GM21723 (cell line): ENCODE data around the gene UBN1.

Source experiments
- ATAC-seq: cut with Tn5 transposase; IDR thresholded peaks from one replicate; pipeline ENCODE4 v1.9.1; 2021; ENCODE audit warnings: mild to moderate bottlenecking, moderate library complexity; ENCODE audit not compliant: unreplicated experiment

UBN1 gene

DNA sequence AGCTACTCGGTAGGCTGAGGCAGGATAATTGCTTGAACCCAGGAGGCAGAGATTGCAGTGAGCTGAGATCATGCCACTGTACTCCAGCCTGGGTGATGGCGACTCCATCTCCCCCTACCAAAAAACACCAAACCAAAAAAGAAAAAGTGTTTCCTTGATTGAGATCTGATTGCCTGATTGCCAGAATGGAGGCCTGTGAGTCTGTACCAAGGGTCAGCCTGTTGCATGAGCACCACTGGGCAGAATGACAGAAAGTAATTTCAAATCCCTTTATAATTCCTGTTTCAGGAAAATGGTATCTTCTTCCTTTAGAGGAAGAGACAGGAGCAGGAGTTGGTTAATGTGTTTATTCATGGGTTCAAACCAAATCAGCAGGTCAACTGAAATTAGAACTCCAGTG, 8.5 kb downstream of the UBN1 start:
- no peak for ATAC-seq

DNA sequence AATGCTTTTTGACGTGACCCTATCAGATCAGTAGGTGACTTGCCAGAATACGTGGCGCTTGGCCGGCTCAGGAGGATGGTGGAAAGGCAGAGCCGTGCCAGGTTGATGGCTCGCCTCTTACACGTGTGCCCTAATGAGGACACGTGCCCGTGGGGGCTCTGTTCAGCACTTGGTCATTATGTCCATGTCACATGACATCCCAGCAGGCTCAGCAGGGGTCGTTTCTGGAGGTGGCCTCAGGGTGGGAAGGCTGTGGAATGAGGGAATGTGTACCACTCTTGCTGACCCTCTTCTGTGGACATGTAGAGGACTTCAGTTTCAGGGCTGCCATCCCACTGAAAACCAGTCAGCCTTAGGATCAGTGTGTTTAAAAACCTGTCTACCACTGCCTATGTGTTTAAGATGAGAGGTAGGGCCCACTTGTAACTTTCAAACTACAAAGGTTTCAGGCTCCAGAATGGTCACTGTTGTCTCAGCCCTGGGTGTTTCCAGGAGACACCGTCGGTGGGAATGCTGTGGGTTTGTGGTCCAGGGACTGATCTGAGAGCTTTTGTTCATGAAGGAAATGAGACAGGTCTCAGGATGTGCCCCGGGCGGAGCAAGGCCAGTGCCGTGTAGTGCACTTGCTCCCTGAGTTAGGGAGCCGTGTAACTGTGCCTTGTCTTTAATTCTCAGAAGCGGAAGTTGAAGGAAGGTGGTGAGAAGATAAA, 12.1 kb downstream of the UBN1 start:
- no peak for ATAC-seq

DNA sequence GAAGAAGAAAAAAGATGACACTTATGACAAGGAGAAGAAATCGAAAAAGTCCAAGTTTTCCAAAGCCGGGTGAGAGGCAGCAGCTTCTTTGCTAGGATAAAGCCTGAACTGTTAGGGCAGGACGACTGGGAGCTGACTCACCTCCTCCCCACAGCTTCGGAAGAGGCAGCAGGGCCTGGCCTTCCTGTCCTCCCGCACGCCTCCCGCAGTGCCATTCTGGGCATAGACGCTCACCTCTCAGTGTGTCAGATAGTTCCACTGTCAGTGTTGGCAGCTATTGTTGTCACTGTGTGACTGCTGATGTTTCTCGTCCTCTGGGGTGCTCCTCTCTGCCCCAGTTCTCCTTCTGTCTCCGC, 12.6 kb downstream of the UBN1 start:
- no peak for ATAC-seq

DNA sequence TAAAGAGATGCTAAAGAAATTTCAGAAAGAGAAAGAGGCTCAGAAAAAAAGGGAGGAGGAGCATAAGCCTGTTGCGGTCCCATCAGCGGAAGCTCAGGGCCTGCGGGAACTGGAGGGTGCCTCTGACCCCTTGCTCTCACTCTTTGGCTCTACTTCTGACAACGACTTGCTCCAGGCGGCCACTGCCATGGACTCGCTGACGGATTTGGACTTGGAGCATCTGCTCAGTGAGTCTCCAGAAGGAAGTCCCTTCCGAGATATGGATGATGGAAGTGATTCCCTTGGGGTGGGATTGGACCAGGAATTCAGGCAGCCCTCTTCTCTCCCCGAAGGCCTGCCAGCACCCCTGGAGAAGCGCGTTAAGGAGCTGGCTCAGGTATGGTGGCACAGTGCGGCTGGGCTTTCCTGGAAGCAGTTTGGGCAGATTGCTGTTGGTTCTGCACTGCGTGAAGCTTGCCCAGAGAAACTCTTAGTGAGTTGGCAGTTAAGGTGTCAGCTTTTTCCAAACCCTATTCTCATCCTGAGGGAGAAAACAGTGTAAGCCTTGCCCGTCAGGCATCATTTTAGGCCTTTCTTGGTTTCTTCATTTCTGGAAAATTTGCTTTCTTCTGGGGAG, 13.6 kb downstream of the UBN1 start:
- no peak for ATAC-seq

DNA sequence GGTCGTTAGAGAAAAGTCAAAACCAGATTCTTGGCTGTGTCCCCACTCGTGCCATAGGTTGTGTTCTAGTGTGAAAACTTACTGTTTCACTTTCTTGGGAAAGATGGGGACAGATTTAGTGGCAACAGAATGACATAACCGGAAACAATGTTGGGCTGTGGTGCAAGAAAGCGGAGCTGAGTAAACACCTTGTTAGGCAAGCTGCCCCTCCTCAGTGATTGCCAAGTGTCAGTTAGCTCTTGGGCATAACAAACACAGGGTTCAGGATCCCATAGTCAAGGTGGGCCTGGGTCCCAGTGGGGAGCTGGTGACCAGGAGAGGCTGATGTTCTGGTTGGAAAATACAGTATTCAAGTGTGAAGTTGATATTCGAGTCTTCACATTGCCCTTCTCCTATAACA, 15.4 kb downstream of the UBN1 start:
- ATAC-seq: no peak

DNA sequence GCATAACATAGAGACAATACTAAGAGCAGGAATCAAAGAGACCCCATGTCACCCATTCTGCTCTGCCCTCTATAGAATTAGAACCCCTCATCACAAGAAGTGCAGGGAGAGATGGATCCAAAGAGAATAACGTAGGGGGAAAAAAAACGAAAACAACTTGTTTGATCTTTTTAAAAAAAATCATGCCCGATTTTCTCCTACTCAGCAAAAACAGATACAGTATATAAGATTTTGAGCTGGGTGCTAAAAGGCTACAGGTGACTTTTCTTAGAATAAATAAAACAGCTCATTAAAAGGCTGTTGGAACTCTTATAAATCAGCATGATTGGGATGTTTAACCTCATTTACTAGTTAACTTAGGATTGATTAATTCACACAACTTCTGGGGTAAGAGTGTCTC, 17.4 kb downstream of the UBN1 start:
- no peak for ATAC-seq

DNA sequence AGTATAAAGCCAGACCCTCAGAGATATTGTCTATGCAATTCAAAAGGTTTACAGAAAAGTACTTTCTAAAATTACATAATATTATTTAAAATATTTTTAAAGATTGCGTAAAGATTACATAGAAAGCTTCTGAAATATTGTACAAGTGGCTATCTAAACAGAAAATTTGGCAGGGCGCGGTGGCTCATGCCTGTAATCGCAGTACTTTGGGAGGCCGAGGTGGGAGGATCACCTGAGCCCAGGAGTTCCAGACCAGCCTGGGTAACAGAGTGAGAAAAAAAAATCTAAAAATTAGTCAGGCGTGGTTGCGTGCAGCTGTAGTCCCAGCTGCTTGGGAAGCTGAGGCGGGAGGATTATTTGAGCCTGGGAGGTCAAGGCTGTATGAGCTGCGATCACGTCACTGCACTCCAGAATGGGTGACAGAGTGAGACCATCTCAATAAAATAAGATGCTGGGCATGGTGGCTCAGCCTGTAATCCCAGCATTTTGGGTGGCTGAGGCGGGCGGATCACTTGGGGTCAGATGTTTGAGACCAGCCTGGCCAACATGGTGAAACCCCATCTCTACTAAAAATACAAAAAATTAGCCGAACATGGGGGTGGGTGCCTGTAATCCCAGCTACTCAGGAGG, 18.1 kb downstream of the UBN1 start:
- no peak for ATAC-seq

DNA sequence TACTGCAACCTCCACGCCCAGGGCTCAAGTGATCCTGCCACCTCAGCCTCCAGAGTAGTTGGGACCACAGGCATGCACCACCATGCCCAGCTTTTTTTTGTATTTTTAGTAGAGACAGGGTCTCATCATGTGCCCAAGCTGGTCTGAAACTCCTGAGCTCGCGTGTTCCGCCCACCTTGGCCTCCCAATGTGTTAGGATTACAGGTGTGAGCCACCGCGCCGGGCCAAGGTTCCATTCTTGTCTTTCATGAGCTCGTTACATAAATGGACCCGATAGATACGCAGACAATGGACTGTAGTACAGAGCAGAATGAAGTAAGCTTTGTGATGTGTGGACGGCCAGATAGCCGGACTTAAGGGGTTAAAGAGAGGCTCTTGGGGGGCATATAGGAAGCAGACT, 19.3 kb downstream of the UBN1 start:
- no peak for ATAC-seq

DNA sequence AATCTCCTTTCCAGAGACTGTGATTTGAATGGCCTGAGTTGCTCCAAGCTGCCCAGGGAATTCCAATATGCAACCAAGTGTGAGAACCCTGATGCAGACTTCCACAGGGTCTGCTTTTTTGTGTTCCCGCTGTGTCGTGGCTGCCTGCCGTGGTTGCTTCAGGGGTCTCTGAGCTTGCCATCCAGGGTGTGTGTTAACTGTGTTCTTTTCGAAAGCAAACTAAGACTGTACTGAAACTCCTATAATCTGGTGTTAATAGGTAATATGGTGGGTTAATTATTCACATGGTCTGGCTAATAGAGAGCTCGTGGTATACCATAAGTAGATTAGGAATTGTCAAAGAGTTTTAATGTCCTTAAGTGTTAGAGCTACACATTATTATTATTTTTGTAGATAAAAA, 20.7 kb downstream of the UBN1 start:
- no peak for ATAC-seq

DNA sequence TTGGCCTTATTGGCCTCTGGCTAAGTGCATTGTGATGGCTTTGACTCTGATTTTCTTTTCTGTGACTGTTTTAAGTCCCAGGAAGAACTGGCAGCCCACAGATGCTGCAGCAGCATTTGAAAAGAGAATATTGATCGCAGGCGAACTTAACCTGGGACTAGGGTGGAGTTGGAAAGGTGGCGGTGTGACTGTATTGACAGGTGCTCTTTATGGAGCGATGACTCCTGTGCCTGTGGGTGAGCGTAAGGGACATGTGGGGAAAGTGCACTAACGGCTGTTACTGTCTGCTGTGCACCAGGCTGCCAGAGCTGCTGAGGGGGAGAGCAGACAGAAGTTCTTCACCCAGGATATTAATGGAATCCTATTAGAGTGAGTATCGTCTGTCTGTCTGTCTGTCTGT, 21.3 kb downstream of the UBN1 start:
- no peak for ATAC-seq

DNA sequence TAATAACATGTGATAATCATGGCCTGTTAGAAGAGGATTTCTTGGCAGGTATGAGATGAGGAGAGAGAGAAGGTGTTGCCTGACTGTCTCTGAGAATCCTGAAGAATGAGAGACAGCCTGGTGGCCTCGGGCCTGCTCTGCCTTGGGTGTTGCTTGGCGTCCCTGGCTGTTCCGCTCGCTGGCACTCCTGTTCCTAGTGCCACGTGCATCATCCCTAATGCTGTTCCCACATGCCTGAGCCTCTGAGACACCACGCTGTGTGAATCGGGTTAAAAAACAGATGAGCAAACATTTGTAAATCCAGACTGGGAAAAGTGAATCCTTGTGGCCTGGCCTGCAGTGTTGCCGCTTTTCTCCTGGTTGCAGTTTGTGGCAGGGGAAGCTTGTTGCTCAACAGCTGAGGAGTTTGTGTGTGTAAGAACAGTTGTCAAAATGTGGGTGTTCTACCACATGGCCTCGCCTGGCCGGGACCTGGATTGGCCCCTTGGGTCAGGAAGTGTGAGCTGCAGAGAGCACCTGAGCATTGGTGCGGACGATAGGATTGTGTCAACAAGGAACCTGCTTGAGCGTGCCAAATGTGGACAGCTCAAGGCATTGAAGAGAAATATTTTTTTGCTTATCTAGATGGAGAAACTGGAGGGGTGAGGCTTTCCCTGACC, 22.0 kb downstream of the UBN1 start:
- ATAC-seq: no peak

DNA sequence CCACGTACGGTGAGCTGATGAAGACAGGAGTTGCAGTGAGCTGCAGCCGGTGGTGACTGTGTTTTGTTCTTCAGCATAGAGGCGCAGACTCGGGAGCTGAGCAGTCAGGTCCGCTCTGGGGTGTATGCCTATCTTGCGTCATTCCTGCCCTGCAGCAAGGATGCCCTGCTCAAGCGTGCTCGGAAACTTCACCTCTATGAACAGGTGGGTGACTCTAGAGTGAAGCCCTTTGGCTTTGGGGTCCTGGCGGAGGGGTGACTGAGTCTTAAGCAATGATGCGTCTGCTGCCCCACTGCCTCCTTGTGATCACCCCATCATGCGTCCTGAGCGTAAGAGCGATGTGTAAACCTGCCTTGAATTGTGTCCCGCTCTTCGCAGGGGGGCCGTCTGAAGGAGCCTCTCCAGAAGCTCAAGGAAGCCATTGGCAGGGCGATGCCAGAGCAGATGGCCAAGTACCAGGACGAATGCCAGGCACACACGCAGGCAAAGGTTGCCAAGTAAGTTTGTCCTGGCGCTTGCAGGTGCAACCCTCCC, 22.9 kb downstream of the UBN1 start:
- no peak for ATAC-seq

DNA sequence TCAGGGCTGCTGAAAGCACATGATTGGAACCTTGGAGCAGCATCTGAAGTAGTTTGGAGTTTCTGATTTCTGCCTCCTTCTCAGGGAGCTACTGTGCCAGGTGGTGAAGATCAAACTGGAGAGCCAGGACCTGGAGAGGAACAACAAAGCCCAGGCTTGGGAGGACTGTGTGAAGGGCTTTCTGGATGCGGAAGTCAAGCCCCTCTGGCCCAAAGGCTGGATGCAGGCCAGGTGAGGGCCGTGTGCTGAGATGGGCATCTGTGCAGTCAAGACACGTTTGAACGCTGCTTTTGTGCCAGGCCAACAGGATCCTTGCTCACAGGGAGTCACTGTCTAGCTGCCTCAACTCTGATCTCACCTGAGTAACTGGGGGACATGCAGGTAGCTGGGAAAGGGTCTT, 23.8 kb downstream of the UBN1 start:
- no peak for ATAC-seq

DNA sequence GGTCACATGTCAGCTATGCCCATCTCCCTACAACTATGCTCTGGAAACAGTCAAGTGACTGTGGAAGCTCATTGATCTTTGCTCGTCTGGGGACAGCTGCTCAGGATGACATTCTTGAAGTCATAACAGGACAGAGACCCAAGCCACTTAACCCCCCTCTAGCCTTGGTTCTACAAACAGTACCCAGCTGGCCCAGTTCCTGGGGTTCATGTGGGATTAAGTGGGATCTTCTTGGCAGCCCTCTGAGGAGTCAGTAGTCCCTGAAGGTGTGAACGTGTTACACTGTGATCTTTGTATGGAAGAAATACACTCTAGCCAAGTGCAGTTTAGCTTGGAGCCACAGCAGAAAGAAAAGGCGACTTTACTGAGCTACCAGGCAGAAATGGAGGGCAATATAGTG, 25.8 kb downstream of the UBN1 start:
- no peak for ATAC-seq

DNA sequence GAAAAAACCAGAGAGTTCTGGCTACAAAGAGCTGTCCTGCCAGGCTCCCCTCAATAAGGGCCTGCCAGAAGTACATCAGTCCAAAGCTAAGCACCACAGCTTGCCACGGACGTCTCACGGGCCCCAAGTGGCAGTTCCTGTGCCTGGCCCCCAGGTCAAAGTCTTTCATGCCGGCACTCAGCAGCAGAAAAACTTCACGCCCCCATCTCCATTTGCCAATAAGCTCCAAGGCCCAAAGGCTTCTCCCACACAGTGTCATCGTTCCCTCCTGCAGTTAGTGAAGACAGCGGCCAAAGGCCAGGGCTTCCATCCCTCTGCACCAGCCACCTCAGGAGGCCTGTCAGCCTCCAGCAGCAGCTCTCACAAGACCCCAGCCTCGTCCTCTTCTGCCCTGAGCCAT, 27.4 kb downstream of the UBN1 start:
- no peak for ATAC-seq

DNA sequence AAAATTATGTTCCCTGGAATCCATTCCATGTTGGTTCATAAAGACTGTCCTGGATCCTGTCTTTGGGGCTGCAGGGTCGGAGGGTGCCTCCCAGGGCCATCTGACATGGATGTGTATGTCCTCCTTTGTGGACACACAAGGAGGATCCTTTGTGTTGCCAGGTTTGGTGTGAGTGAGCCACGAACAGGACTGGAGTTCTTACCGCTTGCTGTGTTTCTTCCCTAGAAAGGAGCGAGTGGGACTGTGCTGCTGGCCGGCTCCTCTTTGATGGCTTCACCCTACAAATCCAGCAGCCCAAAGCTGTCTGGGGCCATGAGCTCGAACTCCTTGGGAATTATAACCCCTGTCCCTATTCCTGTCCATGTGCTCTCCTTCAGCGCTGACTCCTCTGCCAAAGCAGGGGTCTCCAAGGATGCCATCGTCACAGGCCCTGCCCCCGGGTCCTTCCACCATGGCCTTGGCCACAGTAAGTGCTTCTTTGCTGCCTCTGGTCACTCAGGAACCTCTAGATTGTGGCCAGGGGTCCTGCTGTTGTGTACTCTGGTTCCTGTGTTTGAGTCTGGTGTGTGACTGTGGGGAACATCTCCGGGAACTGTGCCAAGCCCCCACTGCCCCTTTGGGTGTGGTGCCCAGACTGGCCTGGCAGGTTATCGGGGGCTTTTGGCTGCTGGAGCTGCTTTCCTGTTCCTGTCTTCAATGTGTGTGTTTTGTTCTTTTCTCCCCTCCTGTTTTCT, 29.5 kb downstream of the UBN1 start:
- no peak for ATAC-seq

DNA sequence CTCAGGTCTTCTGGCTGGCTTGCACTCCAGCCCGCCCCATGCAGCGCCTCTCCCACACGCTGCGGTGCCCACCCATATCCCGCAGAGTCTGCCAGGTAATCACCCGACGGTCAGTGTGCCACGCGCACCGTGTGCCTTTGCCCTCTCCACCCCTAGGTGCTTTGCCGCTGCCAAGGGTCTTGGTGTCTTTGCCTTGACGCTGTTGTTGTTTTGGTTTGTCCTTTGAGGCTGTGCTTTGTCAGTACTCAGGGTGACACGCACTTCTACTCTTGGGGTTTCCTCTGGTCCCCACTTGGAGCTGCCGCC, 30.1 kb downstream of the UBN1 start:
- no peak for ATAC-seq

DNA sequence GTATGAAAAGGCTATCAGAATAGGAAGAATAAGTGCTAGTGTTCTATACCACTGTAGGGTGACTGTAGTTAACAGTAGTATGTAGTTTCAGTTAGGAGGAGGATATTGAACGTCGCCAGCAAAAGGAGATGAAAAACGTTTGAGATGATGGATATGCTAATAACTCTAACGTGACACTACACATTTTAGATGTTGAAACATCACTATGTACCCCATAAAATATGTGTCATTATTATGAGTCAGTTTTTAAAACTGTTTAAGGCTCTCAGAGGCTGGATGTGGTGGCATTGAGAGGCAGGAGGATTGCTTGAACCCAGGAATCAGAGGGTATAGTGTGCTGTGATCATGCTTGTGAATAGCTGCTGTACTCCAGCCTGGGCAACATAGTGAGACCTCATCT, 31.8 kb downstream of the UBN1 start:
- ATAC-seq: no peak

DNA sequence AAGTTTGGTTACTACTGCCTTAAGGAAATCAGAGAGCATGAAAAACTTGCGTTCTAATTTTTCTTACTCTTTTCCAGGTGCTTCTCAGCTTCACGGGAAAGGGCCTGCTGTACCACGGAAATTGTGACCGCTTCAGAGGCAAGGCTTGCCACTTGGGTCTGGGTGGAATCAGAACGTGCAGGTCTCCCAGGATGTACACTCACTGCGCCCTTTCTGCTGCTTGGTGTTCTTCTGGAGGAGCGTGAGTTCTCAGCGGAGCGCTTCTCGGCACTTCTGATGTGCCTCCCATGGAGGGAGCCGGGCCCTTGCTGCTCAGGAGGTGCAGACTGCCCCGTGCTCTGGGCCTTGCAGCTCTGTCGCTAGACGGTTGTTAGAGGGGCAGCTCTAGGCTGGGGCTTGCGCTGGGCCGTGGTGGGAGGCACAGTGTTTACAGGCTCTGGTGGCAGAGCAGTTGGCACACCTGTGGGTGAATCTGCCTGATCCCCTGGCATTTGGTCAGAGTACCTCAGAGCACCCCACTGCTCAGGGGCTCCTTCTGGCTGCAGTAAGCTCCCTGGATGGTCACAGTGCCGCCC, 32.8 kb downstream of the UBN1 start:
- ATAC-seq: no peak

DNA sequence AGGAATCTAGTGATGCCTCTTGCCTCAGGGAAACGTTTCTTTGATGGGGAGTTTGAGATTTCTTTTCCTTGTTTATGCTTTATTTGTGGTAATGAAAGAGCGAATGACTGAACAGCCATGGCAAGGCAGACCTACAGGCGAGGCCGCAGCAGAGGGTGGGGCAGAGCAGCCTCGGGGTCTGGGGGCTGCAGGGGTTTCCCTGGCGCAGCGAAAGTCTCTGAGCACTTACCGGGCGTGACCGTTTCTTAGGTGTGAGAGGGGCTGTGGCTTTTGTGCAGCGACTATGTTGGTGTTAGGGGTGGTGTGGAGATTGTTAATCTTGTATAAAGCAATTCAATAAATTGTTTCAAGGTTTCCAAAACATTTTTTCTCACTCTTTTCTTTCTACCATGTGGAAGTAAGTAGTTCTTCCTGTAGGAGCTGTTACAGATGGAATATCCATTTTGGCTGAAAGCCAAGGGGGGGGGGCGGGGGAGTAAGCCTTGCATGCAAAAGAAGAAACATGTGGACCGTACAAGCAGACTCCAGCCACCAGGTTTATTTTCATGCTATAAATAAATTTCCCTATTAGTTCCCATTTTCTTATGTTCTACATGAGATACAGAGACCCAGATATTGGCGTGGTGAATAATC, 34.8 kb downstream of the UBN1 start:
- no peak for ATAC-seq
